GM18505 (cell line): ENCODE data around the gene LTB4R.

Experiments used
- ATAC-seq: cut with Tn5 transposase; IDR thresholded peaks from one replicate; pipeline ENCODE4 v1.9.1; 2021; ENCODE audit not compliant: unreplicated experiment
- POLR2A ChIP-seq: IDR thresholded peaks from 4 replicates; pipeline ENCODE4 v1.6.1; 2011; ENCODE audit warnings: borderline replicate concordance; ENCODE audit not compliant: insufficient read depth, insufficient read length; ENCODE audit errors: extremely low read depth

Gene LTB4R

GRCh38 chr14:24310646-24311604, at the start of gene LTB4R:
Gene LTB4R (plus strand): TSS chr14:24311502. CDS start chr14:24315652, 4,150 bp downstream.
- TF ChIP-seq POLR2A: no peak
- ATAC-seq: peak; percentile 67

GRCh38 chr14:24261969-24262327, 49.4 kb upstream of the LTB4R start:
- no peak for ATAC-seq
- TF ChIP-seq POLR2A: no peak

- ATAC-seq: no peak
- TF ChIP-seq POLR2A: no peak
Observed at GRCh38 chr14:24262821-24263733, 48.2 kb upstream of the LTB4R start, which contains the start of gene TGM1. Gene TGM1 (minus strand): TSS chr14:24263177. CDS start chr14:24262352, 825 bp downstream.

- no peak for ATAC-seq
Observed at GRCh38 chr14:24263848-24264247, 47.5 kb upstream of the LTB4R start.

GRCh38 chr14:24264298-24264697, 47.0 kb upstream of the LTB4R start:
- no peak for TF ChIP-seq POLR2A
- ATAC-seq: no peak

More at GRCh38 chr14:24263848-24264247, 47.5 kb upstream of the LTB4R start:
- no peak for TF ChIP-seq POLR2A

GRCh38 chr14:24266344-24267244, 44.7 kb upstream of the LTB4R start:
- TF ChIP-seq POLR2A: no peak
- no peak for ATAC-seq

GRCh38 chr14:24267516-24267915, 43.8 kb upstream of the LTB4R start:
- TF ChIP-seq POLR2A: no peak
- ATAC-seq: no peak

GRCh38 chr14:24268225-24268624, 43.1 kb upstream of the LTB4R start:
- no peak for TF ChIP-seq POLR2A
- ATAC-seq: no peak

GRCh38 chr14:24269368-24269767, 41.9 kb upstream of the LTB4R start:
- no peak for ATAC-seq
- TF ChIP-seq POLR2A: no peak

- TF ChIP-seq POLR2A: no peak
Observed at GRCh38 chr14:24269910-24270536, 41.3 kb upstream of the LTB4R start.

GRCh38 chr14:24270537-24271133, 40.7 kb upstream of the LTB4R start:
- TF ChIP-seq POLR2A: no peak
- no peak for ATAC-seq

More at GRCh38 chr14:24269910-24270536, 41.3 kb upstream of the LTB4R start:
- no peak for ATAC-seq
